ENCODE data around the gene PRR11.
"Not testable (repeated sequence)": the region's sequence is repeated elsewhere in the genome, so short reads cannot be mapped to it uniquely, and the experiment has no call there.

The PRR11 gene

DNA sequence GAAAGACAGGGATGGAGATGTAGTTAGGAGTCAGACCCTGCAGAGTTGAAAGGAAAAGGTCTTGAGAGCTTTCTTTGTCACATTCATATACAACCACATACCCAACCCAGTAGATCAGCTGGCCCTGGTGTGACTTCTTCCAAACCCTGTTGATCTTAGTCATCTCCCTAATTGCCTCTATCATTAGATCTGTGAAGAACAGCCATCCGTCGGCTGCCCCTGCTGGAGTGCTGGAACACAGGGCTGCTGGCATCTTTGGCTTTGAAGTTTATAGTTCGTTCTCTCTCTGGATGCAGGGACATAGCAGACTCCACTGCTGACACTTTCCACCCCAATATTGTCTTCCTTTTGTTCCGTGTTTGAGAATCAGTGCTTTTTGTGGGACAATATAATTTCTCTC is 43.9 kb downstream of the PRR11 start:
- Histone ChIP-seq H3K27ac (ENCODE audit: low read depth in 2 of 2, low read length in 2 of 2) (no peak overlapping the region), H3K4me1 (ENCODE audit: control insufficient read depth in 2 of 2, insufficient read depth in 2 of 2, low read length in 2 of 2) (no peaks in the 10 kb centered on the region), H3K27me3 (ENCODE audit: control insufficient read depth in 2 of 2, insufficient read depth in 2 of 2, low read length in 2 of 2) (no peaks in the 10 kb centered on the region), H3K36me3 (ENCODE audit: control insufficient read depth in 2 of 2, insufficient read depth in 2 of 2, low read length in 2 of 2) (no peaks in the 10 kb centered on the region), H3K9ac (ENCODE audit: low read depth in 1 of 2, low read length in 2 of 2) (no peak overlapping the region), H3K9me3 (ENCODE audit: control insufficient read depth in 2 of 2, low read length in 2 of 2) (no peaks in the 10 kb centered on the region), H3K4me3 (ENCODE audit: low read length in 2 of 2) (no peak overlapping the region)

DNA sequence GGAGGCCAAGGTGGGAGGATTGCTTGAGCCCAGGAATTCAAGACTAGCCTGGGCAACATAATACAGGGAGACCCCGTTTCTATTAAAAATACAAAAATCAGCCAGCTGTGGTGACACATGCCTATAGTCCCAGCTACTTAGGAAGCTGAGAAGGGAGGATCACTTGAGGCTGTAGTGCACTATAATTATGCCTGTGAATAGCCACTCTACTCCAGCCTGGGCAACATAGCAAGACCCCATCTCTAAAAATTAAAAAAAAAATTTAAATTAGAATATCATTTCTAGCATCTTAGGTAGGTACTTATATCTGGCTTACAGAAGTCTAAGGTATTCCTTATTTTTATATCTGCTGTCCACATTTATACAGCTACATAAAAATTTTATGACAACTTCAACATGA is 46.8 kb downstream of the PRR11 start:
- Histone ChIP-seq H3K9ac (ENCODE audit: low read depth in 1 of 2, low read length in 2 of 2) (no peak overlapping the region), H3K27ac (ENCODE audit: low read depth in 2 of 2, low read length in 2 of 2) (no peak overlapping the region), H3K36me3 (ENCODE audit: control insufficient read depth in 2 of 2, insufficient read depth in 2 of 2, low read length in 2 of 2) (no peaks in the 10 kb centered on the region)

DNA sequence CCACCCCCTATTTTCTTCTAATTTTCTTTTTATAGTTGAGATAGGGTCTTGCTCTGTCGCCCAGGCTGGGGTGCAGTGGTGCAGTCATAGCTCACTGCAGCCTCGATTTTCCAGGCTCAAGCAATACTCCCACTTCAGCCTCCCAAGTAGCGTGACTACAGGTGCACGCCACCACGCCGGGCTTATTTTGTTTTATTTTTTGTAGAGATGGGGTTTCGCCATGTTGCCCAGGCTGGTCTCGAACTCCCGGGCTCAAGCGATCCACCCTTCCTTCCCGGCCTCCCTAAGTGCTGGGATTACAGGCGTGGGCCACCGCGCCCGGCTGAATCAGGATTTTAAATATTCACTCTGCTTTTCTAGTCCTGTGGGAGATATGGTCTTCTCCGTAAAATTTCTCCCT is 63.8 kb downstream of the PRR11 start:
- H3K4me1 ChIP-seq (ENCODE audit: control insufficient read depth in 2 of 2, insufficient read depth in 2 of 2, low read length in 2 of 2): peaks cover 0 to 3% of the 10 kb centered on the region in 2 donors
- H3K4me3 ChIP-seq (ENCODE audit: low read length in 2 of 2): peak overlapping the region in 1 of 2 donors; percentile 97
- peak overlapping the region in 1 of 2 donors; percentile 58 for H3K9ac ChIP-seq (ENCODE audit: low read depth in 1 of 2, low read length in 2 of 2)
- no peak overlapping the region for H3K27ac ChIP-seq (ENCODE audit: low read depth in 2 of 2, low read length in 2 of 2)
- no peaks in the 10 kb centered on the region for H3K9me3 ChIP-seq (ENCODE audit: control insufficient read depth in 2 of 2, low read length in 2 of 2)
- no peaks in the 10 kb centered on the region for H3K36me3 ChIP-seq (ENCODE audit: control insufficient read depth in 2 of 2, insufficient read depth in 2 of 2, low read length in 2 of 2)
- no peaks in the 10 kb centered on the region for H3K27me3 ChIP-seq (ENCODE audit: control insufficient read depth in 2 of 2, insufficient read depth in 2 of 2, low read length in 2 of 2)

More for the DNA sequence above, 46.8 kb downstream of the PRR11 start:
- H3K27me3 ChIP-seq (ENCODE audit: control insufficient read depth in 2 of 2, insufficient read depth in 2 of 2, low read length in 2 of 2): no peaks in the 10 kb centered on the region
- no peaks in the 10 kb centered on the region for H3K4me1 ChIP-seq (ENCODE audit: control insufficient read depth in 2 of 2, insufficient read depth in 2 of 2, low read length in 2 of 2)
- H3K4me3 ChIP-seq (ENCODE audit: low read length in 2 of 2): no peak overlapping the region
- no peaks in the 10 kb centered on the region for H3K9me3 ChIP-seq (ENCODE audit: control insufficient read depth in 2 of 2, low read length in 2 of 2)

DNA sequence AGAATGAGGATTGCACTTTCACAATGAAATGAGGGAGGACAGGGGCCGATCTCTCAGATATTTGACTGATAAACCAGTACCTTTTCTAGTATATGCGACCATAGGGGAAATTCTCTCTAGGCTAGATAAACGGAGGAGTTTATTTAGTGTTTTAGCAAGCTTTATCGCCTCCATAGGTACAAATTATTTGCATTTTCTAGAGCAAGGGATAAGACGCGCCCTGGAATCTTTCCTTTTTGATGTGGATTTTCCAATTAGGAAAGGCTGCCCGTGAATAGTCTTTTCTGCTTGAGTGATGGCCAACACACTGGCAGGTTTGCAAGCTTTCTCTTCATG is 64.4 kb downstream of the PRR11 start:
- H3K36me3 ChIP-seq (ENCODE audit: control insufficient read depth in 2 of 2, insufficient read depth in 2 of 2, low read length in 2 of 2): no peaks in the 10 kb centered on the region
- H3K27me3 ChIP-seq (ENCODE audit: control insufficient read depth in 2 of 2, insufficient read depth in 2 of 2, low read length in 2 of 2): no peaks in the 10 kb centered on the region
- H3K27ac ChIP-seq (ENCODE audit: low read depth in 2 of 2, low read length in 2 of 2): no peak overlapping the region
- H3K9ac ChIP-seq (ENCODE audit: low read depth in 1 of 2, low read length in 2 of 2): peak overlapping the region; percentile 58 to 95
- H3K9me3 ChIP-seq (ENCODE audit: control insufficient read depth in 2 of 2, low read length in 2 of 2): no peaks in the 10 kb centered on the region
- peaks cover 0 to 3% of the 10 kb centered on the region in 2 donors for H3K4me1 ChIP-seq (ENCODE audit: control insufficient read depth in 2 of 2, insufficient read depth in 2 of 2, low read length in 2 of 2)
- peak overlapping the region; percentile 97 for H3K4me3 ChIP-seq (ENCODE audit: low read length in 2 of 2)

- Histone ChIP-seq H3K36me3 (ENCODE audit: control insufficient read depth in 2 of 2, insufficient read depth in 2 of 2, low read length in 2 of 2) (no peaks in the 10 kb centered on the region), H3K9ac (ENCODE audit: low read depth in 1 of 2, low read length in 2 of 2) (peak within 1 kb of the TSS; percentile 95), H3K27ac (ENCODE audit: low read depth in 2 of 2, low read length in 2 of 2) (peak within 1 kb of the TSS; percentile 76 to 80), H3K4me3 (ENCODE audit: low read length in 2 of 2) (peak within 1 kb of the TSS; percentile 97), H3K4me1 (ENCODE audit: control insufficient read depth in 2 of 2, insufficient read depth in 2 of 2, low read length in 2 of 2) (peaks cover 0 to 3% of the 10 kb centered on the region in 2 donors), H3K27me3 (ENCODE audit: control insufficient read depth in 2 of 2, insufficient read depth in 2 of 2, low read length in 2 of 2) (no peaks in the 10 kb centered on the region), H3K9me3 (ENCODE audit: control insufficient read depth in 2 of 2, low read length in 2 of 2) (no peaks in the 10 kb centered on the region)
Measured at GRCh38 chr17:59220328-59221158, 65.0 kb downstream of the PRR11 start, which contains the start of gene GDPD1. Gene GDPD1, plus strand, starts transcription at chr17:59220511. Its CDS starts 99 bp downstream, at chr17:59220610.

GRCh38 chr17:59221159-59221847 is 65.8 kb downstream of the PRR11 start:
- no peaks in the 10 kb centered on the region for H3K27me3 ChIP-seq (ENCODE audit: control insufficient read depth in 2 of 2, insufficient read depth in 2 of 2, low read length in 2 of 2)
- H3K4me1 ChIP-seq (ENCODE audit: control insufficient read depth in 2 of 2, insufficient read depth in 2 of 2, low read length in 2 of 2): peaks cover 0 to 3% of the 10 kb centered on the region in 2 donors
- no peaks in the 10 kb centered on the region for H3K9me3 ChIP-seq (ENCODE audit: control insufficient read depth in 2 of 2, low read length in 2 of 2)
- peak overlapping the region in 1 of 2 donors; percentile 80 for H3K27ac ChIP-seq (ENCODE audit: low read depth in 2 of 2, low read length in 2 of 2)
- no peaks in the 10 kb centered on the region for H3K36me3 ChIP-seq (ENCODE audit: control insufficient read depth in 2 of 2, insufficient read depth in 2 of 2, low read length in 2 of 2)
- peak overlapping the region; percentile 95 for H3K9ac ChIP-seq (ENCODE audit: low read depth in 1 of 2, low read length in 2 of 2)
- peak overlapping the region; percentile 97 for H3K4me3 ChIP-seq (ENCODE audit: low read length in 2 of 2)

GRCh38 chr17:59223813-59224212 is 68.3 kb downstream of the PRR11 start:
- H3K4me1 ChIP-seq (ENCODE audit: control insufficient read depth in 2 of 2, insufficient read depth in 2 of 2, low read length in 2 of 2): peaks cover 0 to 3% of the 10 kb centered on the region in 2 donors
- no peak overlapping the region for H3K9ac ChIP-seq (ENCODE audit: low read depth in 1 of 2, low read length in 2 of 2)
- H3K27me3 ChIP-seq (ENCODE audit: control insufficient read depth in 2 of 2, insufficient read depth in 2 of 2, low read length in 2 of 2): no peaks in the 10 kb centered on the region
- no peaks in the 10 kb centered on the region for H3K36me3 ChIP-seq (ENCODE audit: control insufficient read depth in 2 of 2, insufficient read depth in 2 of 2, low read length in 2 of 2)
- H3K4me3 ChIP-seq (ENCODE audit: low read length in 2 of 2): no peak overlapping the region
- H3K27ac ChIP-seq (ENCODE audit: low read depth in 2 of 2, low read length in 2 of 2): no peak overlapping the region
- H3K9me3 ChIP-seq (ENCODE audit: control insufficient read depth in 2 of 2, low read length in 2 of 2): no peaks in the 10 kb centered on the region

DNA sequence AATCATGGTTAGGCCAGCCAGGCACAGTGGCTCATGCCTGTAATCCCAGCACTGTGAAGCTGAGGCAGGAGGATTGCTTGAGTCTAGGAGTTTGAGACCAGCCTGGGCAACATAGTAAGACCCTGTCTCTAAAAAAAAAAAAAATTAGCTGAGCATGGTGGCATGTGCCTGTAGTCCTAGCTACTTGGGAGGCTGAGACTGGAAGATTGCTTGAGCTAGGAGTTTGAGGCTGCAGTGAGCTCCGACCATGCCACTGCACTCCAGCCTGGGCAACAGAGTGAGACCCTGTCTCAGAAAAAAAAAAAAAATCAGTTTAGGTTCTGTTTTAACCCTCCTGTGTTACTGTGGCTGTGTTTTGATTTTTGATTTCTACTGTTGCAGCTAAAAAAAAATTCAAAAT is 73.0 kb downstream of the PRR11 start:
- H3K9ac ChIP-seq (ENCODE audit: low read depth in 1 of 2, low read length in 2 of 2); H3K9me3 ChIP-seq (ENCODE audit: control insufficient read depth in 2 of 2, low read length in 2 of 2); H3K4me3 ChIP-seq (ENCODE audit: low read length in 2 of 2); H3K4me1 ChIP-seq (ENCODE audit: control insufficient read depth in 2 of 2, insufficient read depth in 2 of 2, low read length in 2 of 2); H3K27me3 ChIP-seq (ENCODE audit: control insufficient read depth in 2 of 2, insufficient read depth in 2 of 2, low read length in 2 of 2); H3K36me3 ChIP-seq (ENCODE audit: control insufficient read depth in 2 of 2, insufficient read depth in 2 of 2, low read length in 2 of 2); H3K27ac ChIP-seq (ENCODE audit: low read depth in 2 of 2, low read length in 2 of 2): not testable (repeated sequence)

GRCh38 chr17:59230764-59231163 is 75.2 kb downstream of the PRR11 start:
- Histone ChIP-seq H3K4me3 (ENCODE audit: low read length in 2 of 2) (no peak overlapping the region), H3K4me1 (ENCODE audit: control insufficient read depth in 2 of 2, insufficient read depth in 2 of 2, low read length in 2 of 2) (no peaks in the 10 kb centered on the region), H3K27me3 (ENCODE audit: control insufficient read depth in 2 of 2, insufficient read depth in 2 of 2, low read length in 2 of 2) (no peaks in the 10 kb centered on the region), H3K36me3 (ENCODE audit: control insufficient read depth in 2 of 2, insufficient read depth in 2 of 2, low read length in 2 of 2) (no peaks in the 10 kb centered on the region), H3K9ac (ENCODE audit: low read depth in 1 of 2, low read length in 2 of 2) (no peak overlapping the region), H3K9me3 (ENCODE audit: control insufficient read depth in 2 of 2, low read length in 2 of 2) (no peaks in the 10 kb centered on the region), H3K27ac (ENCODE audit: low read depth in 2 of 2, low read length in 2 of 2) (no peak overlapping the region)

DNA sequence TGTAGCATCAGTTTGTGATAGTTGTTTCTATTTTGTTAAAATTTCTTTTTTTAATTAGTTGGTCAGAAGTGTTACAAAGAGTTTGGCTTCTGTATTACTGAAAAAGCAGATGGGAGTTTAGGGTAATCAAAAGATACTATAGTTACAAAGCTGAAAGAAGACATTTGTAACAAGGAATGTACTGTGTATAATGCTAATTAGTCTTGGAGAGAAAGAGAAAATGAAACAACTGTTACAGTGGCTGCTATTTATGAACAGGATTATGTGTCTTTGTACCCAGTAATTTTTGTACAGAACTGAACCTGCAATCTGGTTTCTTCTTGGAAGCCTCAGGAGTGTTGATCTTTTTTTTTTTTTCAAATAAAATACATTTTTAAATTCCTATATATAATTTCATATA is 79.1 kb downstream of the PRR11 start:
- Histone ChIP-seq H3K36me3 (ENCODE audit: control insufficient read depth in 2 of 2, insufficient read depth in 2 of 2, low read length in 2 of 2) (no peaks in the 10 kb centered on the region), H3K9me3 (ENCODE audit: control insufficient read depth in 2 of 2, low read length in 2 of 2) (no peaks in the 10 kb centered on the region), H3K4me1 (ENCODE audit: control insufficient read depth in 2 of 2, insufficient read depth in 2 of 2, low read length in 2 of 2) (no peaks in the 10 kb centered on the region), H3K27ac (ENCODE audit: low read depth in 2 of 2, low read length in 2 of 2) (no peak overlapping the region), H3K4me3 (ENCODE audit: low read length in 2 of 2) (no peak overlapping the region), H3K9ac (ENCODE audit: low read depth in 1 of 2, low read length in 2 of 2) (no peak overlapping the region), H3K27me3 (ENCODE audit: control insufficient read depth in 2 of 2, insufficient read depth in 2 of 2, low read length in 2 of 2) (no peaks in the 10 kb centered on the region)
